Measurements from ENCODE around the gene PLPP4.
A peak's percentile ranks its signal among the peaks of the same experiment; 100 is the strongest.

The PLPP4 gene

DNA sequence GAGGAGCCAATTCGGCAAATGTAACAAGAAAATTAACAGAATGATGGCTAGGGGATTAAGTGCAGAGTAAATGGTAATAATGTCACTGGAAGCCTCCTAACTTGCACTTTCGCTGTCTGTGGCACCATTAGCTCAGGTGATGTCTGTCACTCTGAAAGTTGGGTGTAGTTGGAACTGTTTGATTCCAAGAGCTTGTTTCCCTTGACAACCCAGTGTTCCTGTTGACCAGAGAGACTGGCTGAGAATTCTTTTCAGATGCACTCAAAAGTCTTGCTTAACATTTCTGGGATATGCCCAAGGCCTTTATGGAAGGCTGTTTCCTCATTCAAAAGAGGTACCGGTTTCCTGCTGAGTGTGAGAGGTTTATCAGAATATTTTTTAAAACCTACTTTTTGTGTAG, 49.6 kb downstream of the PLPP4 start:
- TF ChIP-seq ZNF211 (tag by site-specific recombination; IDR thresholded peaks at IDR 0.05; ENCODE audit: low read depth), result no peak
- no peak for TF ChIP-seq ZNF830 (tag by site-specific recombination; IDR thresholded peaks at IDR 0.05; ENCODE audit: low read depth)
- no peak for TF ChIP-seq ZNF184 (tag by site-specific recombination; IDR thresholded peaks at IDR 0.05)
- TF ChIP-seq GFI1B (tag by site-specific recombination; IDR thresholded peaks at IDR 0.05), result no peak
- ChIA-PET POLR2A (no interaction called here), CTCF (no interaction called here)
- no peak overlapping the region for H3K27ac ChIP-seq (ENCODE audit: extremely low read depth, low read depth, low read length)
- no peak overlapping the region for H3K4me3 ChIP-seq (ENCODE audit: low read depth, low read length)
- no peaks in the 10 kb centered on the region for H3K36me3 ChIP-seq (ENCODE audit: control insufficient read depth in 2 of 2, insufficient read depth in 1 of 2, low read length in 2 of 2)
- no peaks in the 10 kb centered on the region for H3K9me3 ChIP-seq (ENCODE audit: control insufficient read depth, insufficient read depth, low read depth, low read length)
- peaks cover 5% of the 10 kb centered on the region; the same call in 1 of the 2 replicates for H3K4me1 ChIP-seq (ENCODE audit: control insufficient read depth, insufficient read depth, low read length)

DNA sequence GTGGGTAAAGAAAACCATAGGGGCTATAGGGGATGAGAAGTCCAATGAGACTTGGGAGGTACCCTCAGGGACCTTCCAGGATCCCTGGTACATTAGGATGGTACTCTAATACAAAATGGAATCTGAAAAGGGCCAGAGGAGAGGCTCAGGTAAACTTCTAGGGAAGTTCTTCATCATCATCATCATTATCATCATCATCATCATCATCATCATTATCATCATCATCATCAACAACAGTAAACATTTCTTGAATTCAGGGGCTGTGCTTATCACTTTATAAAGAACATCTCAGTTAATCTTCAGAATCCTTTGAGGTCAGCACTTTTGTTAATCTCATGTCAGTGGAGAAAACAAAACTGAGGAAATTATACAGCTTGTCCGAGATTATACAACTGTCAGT, 50.1 kb downstream of the PLPP4 start:
- H3K4me1 ChIP-seq (ENCODE audit: control insufficient read depth, insufficient read depth, low read length), result peaks cover 5% of the 10 kb centered on the region; the same call in 1 of the 2 replicates
- POLR2A ChIA-PET, result no interaction called here
- CTCF ChIA-PET, result no interaction called here

DNA sequence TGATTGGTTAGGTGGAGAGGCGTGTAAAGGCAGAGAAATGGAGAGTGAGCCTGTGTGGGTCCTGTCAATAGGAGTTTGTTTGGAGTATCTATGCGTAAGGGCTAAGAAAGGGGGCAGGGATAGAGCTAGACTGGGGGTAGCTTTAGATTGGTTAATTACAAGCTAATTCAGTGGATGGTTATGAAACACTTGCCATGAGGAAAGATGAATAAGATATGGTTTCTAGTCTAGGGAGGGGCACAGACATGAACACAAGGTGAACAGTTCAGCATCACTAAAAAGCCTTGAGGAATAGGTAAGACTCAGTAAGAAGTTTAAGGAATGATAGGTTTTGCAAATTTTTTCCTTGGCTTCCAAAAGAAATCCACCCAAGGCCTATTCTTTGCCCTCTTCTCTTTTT, 50.6 kb downstream of the PLPP4 start:
- Histone ChIP-seq H3K4me1 (ENCODE audit: control insufficient read depth, insufficient read depth, low read length) (peaks cover 5% of the 10 kb centered on the region; the same call in 1 of the 2 replicates), H3K27ac (ENCODE audit: extremely low read depth, low read depth, low read length) (no peak overlapping the region), H3K36me3 (ENCODE audit: control insufficient read depth in 2 of 2, insufficient read depth in 1 of 2, low read length in 2 of 2) (no peaks in the 10 kb centered on the region), H3K4me3 (ENCODE audit: low read depth, low read length) (no peak overlapping the region), H3K9me3 (ENCODE audit: control insufficient read depth, insufficient read depth, low read depth, low read length) (no peaks in the 10 kb centered on the region)
- no peak for TF ChIP-seq ZNF202 (tag by site-specific recombination; IDR thresholded peaks at IDR 0.05; ENCODE audit: borderline replicate concordance)
- no peak for TF ChIP-seq ZNF707 (tag by site-specific recombination; IDR thresholded peaks at IDR 0.05)
- TF ChIP-seq GLIS2 (tag by site-specific recombination; IDR thresholded peaks at IDR 0.05), result no peak
- TF ChIP-seq ZNF223 (tag by site-specific recombination; IDR thresholded peaks at IDR 0.05), result no peak
- TF ChIP-seq ZNF571 (tag by site-specific recombination; IDR thresholded peaks at IDR 0.05), result no peak
- no peak for TF ChIP-seq ZNF654 (tag by site-specific recombination; IDR thresholded peaks at IDR 0.05; ENCODE audit: low read depth)
- TF ChIP-seq, protein P1, sequence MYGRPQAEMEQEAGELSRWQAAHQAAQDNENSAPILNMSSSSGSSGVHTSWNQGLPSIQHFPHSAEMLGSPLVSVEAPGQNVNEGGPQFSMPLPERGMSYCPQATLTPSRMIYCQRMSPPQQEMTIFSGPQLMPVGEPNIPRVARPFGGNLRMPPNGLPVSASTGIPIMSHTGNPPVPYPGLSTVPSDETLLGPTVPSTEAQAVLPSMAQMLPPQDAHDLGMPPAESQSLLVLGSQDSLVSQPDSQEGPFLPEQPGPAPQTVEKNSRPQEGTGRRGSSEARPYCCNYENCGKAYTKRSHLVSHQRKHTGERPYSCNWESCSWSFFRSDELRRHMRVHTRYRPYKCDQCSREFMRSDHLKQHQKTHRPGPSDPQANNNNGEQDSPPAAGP (tag by site-specific recombination; IDR thresholded peaks at IDR 0.05), result no peak
- no peak for TF ChIP-seq ZNF521 (tag by site-specific recombination; IDR thresholded peaks at IDR 0.05)
- no peak for TF ChIP-seq ZSCAN30 (tag by site-specific recombination; IDR thresholded peaks at IDR 0.05)
- TF ChIP-seq WT1 (tag by site-specific recombination; IDR thresholded peaks at IDR 0.05), result no peak
- TF ChIP-seq ZNF211 (tag by site-specific recombination; IDR thresholded peaks at IDR 0.05; ENCODE audit: low read depth), result no peak
- ChIA-PET POLR2A (no interaction called here), CTCF (no interaction called here)

More for the DNA sequence above, 50.1 kb downstream of the PLPP4 start:
- H3K4me3 ChIP-seq (ENCODE audit: low read depth, low read length), result no peak overlapping the region
- TF ChIP-seq ZNF112 (tag by site-specific recombination; IDR thresholded peaks at IDR 0.05), result no peak
- TF ChIP-seq, protein P2, sequence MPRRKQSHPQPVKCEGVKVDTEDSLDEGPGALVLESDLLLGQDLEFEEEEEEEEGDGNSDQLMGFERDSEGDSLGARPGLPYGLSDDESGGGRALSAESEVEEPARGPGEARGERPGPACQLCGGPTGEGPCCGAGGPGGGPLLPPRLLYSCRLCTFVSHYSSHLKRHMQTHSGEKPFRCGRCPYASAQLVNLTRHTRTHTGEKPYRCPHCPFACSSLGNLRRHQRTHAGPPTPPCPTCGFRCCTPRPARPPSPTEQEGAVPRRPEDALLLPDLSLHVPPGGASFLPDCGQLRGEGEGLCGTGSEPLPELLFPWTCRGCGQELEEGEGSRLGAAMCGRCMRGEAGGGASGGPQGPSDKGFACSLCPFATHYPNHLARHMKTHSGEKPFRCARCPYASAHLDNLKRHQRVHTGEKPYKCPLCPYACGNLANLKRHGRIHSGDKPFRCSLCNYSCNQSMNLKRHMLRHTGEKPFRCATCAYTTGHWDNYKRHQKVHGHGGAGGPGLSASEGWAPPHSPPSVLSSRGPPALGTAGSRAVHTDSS (tag by site-specific recombination; IDR thresholded peaks at IDR 0.05), result peak; percentile 97
- H3K27ac ChIP-seq (ENCODE audit: extremely low read depth, low read depth, low read length), result no peak overlapping the region
- H3K36me3 ChIP-seq (ENCODE audit: control insufficient read depth in 2 of 2, insufficient read depth in 1 of 2, low read length in 2 of 2), result no peaks in the 10 kb centered on the region
- no peaks in the 10 kb centered on the region for H3K9me3 ChIP-seq (ENCODE audit: control insufficient read depth, insufficient read depth, low read depth, low read length)

DNA sequence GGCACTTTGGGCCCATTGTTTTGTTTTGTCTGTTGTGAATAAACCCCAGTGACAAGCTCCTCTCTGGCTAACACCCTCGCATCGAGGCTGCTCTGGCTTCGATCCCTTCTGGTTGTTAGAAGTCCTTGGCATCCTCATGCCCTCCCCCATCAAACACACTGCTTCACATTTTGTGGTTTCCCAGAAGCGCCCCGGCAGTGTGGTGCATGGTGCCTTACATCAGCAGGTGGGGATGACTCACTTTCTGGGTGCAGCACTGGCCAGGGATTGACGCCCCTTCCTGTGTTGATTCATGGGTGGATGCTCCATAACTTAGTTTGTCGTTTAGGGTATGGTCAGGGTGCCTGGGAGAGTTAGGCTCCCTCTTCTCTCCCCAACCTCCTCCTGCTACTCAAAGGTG, 51.4 kb downstream of the PLPP4 start:
- Histone ChIP-seq H3K9me3 (ENCODE audit: control insufficient read depth, insufficient read depth, low read depth, low read length) (no peaks in the 10 kb centered on the region), H3K4me1 (ENCODE audit: control insufficient read depth, insufficient read depth, low read length) (peaks cover 5% of the 10 kb centered on the region; the same call in 1 of the 2 replicates), H3K27ac (ENCODE audit: extremely low read depth, low read depth, low read length) (no peak overlapping the region), H3K4me3 (ENCODE audit: low read depth, low read length) (no peak overlapping the region), H3K36me3 (ENCODE audit: control insufficient read depth in 2 of 2, insufficient read depth in 1 of 2, low read length in 2 of 2) (no peaks in the 10 kb centered on the region)
- POLR2A ChIA-PET, result no interaction called here
- CTCF ChIA-PET, result no interaction called here
- TF ChIP-seq KLF1 (tag by site-specific recombination; IDR thresholded peaks at IDR 0.05) (peak; percentile 60; the same call in 1 of the 2 replicates), SCRT2 (tag by site-specific recombination; IDR thresholded peaks at IDR 0.05) (peak; percentile 40), ZSCAN30 (tag by site-specific recombination; IDR thresholded peaks at IDR 0.05) (no peak)
- TF ChIP-seq, protein P3, sequence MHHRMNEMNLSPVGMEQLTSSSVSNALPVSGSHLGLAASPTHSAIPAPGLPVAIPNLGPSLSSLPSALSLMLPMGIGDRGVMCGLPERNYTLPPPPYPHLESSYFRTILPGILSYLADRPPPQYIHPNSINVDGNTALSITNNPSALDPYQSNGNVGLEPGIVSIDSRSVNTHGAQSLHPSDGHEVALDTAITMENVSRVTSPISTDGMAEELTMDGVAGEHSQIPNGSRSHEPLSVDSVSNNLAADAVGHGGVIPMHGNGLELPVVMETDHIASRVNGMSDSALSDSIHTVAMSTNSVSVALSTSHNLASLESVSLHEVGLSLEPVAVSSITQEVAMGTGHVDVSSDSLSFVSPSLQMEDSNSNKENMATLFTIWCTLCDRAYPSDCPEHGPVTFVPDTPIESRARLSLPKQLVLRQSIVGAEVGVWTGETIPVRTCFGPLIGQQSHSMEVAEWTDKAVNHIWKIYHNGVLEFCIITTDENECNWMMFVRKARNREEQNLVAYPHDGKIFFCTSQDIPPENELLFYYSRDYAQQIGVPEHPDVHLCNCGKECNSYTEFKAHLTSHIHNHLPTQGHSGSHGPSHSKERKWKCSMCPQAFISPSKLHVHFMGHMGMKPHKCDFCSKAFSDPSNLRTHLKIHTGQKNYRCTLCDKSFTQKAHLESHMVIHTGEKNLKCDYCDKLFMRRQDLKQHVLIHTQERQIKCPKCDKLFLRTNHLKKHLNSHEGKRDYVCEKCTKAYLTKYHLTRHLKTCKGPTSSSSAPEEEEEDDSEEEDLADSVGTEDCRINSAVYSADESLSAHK (tag by site-specific recombination; IDR thresholded peaks at IDR 0.05), result no peak
- TF ChIP-seq, protein P4, sequence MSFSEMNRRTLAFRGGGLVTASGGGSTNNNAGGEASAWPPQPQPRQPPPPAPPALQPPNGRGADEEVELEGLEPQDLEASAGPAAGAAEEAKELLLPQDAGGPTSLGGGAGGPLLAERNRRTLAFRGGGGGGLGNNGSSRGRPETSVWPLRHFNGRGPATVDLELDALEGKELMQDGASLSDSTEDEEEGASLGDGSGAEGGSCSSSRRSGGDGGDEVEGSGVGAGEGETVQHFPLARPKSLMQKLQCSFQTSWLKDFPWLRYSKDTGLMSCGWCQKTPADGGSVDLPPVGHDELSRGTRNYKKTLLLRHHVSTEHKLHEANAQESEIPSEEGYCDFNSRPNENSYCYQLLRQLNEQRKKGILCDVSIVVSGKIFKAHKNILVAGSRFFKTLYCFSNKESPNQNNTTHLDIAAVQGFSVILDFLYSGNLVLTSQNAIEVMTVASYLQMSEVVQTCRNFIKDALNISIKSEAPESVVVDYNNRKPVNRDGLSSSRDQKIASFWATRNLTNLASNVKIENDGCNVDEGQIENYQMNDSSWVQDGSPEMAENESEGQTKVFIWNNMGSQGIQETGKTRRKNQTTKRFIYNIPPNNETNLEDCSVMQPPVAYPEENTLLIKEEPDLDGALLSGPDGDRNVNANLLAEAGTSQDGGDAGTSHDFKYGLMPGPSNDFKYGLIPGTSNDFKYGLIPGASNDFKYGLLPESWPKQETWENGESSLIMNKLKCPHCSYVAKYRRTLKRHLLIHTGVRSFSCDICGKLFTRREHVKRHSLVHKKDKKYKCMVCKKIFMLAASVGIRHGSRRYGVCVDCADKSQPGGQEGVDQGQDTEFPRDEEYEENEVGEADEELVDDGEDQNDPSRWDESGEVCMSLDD (tag by site-specific recombination; IDR thresholded peaks at IDR 0.05), result no peak
- TF ChIP-seq, protein P5, sequence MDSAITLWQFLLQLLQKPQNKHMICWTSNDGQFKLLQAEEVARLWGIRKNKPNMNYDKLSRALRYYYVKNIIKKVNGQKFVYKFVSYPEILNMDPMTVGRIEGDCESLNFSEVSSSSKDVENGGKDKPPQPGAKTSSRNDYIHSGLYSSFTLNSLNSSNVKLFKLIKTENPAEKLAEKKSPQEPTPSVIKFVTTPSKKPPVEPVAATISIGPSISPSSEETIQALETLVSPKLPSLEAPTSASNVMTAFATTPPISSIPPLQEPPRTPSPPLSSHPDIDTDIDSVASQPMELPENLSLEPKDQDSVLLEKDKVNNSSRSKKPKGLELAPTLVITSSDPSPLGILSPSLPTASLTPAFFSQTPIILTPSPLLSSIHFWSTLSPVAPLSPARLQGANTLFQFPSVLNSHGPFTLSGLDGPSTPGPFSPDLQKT (IDR thresholded peaks at IDR 0.05; ENCODE audit: borderline replicate concordance, low read depth, low read length), result no peak

Data from HEK293 (cell line).